NCI-H526 (cell line): Measurements from ENCODE around the gene IPO13.

Experiments used
- DNase-seq, 2 experiments: peaks; one replicate each; lab custom pipeline; 2025; lab: John Stamatoyannopoulos, UW

IPO13 gene, protein sequence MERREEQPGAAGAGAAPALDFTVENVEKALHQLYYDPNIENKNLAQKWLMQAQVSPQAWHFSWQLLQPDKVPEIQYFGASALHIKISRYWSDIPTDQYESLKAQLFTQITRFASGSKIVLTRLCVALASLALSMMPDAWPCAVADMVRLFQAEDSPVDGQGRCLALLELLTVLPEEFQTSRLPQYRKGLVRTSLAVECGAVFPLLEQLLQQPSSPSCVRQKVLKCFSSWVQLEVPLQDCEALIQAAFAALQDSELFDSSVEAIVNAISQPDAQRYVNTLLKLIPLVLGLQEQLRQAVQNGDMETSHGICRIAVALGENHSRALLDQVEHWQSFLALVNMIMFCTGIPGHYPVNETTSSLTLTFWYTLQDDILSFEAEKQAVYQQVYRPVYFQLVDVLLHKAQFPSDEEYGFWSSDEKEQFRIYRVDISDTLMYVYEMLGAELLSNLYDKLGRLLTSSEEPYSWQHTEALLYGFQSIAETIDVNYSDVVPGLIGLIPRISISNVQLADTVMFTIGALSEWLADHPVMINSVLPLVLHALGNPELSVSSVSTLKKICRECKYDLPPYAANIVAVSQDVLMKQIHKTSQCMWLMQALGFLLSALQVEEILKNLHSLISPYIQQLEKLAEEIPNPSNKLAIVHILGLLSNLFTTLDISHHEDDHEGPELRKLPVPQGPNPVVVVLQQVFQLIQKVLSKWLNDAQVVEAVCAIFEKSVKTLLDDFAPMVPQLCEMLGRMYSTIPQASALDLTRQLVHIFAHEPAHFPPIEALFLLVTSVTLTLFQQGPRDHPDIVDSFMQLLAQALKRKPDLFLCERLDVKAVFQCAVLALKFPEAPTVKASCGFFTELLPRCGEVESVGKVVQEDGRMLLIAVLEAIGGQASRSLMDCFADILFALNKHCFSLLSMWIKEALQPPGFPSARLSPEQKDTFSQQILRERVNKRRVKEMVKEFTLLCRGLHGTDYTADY

GRCh38 chr1:43946236-43947060 lies at the start of gene IPO13:
Gene IPO13, plus strand, starts transcription at chr1:43946950. Its CDS starts 651 bp downstream, at chr1:43947601.
- peak; percentile 94 to 99 for DNase-seq

DNA sequence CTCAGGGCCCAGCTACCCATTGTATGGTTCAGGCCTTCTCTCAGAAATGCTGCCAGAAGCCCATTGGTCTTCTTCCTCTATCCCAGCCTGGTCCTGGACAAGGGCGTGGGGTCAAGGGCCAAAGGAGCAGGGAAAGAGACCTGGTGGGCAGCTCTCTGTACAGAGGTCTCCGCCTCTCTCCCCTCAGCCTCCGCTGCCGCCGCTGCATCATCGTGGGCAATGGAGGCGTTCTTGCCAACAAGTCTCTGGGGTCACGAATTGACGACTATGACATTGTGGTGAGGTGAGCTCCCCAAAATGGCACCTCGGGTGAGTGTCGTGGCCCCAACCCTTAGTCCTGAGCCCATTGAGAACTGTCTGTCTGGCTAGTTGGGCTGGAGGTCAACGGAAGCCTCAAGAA lies 47.8 kb upstream of the IPO13 start:
- DNase-seq, result no peak

- DNase-seq, result no peak
Observed at GRCh38 chr1:43900386-43900785, 46.4 kb upstream of the IPO13 start.

- no peak for DNase-seq
Observed at GRCh38 chr1:43901196-43901961, 45.4 kb upstream of the IPO13 start.

DNA sequence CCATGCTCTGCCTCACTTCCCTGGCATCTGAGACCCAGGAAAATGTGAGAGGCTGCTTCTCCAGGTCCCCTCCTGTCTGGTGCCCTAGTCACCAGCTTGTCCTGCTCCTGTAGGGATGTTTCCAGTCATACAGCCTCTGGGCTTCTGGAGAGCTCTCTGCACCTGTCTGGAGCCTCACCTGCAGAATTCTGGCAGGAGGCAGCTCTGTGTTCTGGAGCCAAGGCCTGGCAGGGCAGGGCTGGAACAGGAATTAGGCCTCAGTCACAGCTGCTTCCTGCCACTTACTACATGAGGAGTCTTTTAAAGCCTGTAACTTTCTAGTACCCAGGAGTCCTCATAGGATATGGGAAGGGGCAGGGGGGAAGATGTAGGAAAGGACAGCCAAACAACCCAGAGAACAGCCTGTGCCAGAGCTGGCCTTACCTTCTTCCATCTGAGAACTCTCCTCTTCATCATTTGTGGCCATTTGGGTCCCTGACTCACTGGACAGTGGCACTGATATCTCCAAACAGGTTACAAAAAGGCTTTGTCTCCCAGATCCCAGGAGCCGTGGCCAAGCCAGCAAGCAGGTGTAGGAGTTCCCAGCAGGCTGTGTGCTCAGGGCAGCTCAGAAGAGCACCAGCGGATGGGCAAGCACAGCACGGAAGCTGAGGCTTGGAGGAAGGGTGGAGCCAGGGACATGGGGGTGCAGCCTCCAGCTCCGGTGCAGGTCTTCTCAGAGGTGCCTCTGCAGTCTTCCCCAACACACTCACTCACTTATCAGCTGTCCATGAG lies 44.5 kb upstream of the IPO13 start:
- peak in 1 of 2 experiments; percentile 29 for DNase-seq

DNA sequence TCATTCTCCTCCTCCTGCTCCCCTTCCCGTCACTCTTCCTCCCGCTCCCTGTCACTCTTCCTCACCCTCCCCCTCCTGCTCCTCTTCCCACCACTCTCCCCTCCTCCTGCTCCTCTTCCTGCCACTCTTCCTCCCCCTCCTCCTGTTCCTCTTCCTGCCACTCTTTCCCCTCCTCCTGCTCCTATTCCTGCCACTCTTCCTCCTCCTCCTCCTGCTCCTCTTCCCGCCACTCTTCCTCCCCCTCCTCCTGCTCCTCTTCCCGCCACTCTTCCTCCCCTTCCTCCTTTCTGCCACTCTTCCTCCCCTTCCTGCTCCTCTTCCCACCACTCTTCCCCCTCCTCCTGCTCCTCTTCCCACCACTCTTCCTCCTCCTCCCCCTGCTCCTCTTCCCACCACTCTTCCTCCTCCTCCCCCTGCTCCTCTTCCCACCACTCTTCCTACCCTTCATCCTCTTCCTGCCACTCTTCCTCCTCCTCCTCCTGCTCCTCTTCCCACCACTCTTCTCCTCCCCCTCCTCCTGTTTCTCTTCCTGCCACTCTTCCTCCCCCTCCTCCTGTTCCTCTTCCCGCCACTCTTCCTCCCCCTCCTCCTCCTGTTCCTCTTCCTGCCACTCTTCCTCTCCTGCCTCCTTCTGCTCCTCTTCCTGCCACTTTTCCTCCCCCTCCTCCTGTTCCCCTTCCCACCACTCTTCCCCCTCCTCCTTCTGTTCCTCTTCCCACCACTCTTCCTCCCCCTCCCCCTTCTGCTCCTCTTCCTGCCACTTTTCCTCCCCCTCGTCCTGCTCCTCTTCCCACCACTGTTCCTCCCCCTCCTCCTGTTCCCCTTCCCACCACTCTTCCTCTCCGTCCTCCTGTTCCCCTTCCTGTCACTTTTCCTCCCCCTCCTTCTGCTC lies 41.8 kb upstream of the IPO13 start:
- DNase-seq, result no peak

DNA sequence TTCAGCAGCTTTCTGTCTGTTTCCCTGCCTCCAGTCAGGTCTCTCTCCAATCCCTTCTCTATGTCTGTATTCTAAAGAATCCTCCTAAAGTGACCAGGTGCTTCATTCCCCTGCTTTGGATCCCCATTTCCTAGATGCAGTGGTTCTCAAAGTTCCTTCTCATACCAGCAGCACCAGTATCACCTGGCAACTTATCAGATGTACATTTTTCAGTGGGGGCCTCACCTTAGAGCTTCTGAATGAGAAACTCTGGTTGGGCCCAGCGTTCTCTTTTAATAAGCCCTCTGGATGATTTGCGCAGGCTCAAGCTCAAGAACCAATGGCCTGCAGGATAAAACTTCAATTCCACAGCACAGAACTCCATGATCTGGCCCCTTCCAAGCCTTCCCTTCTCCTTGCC lies 38.5 kb upstream of the IPO13 start:
- DNase-seq, result no peak

- no peak for DNase-seq
Observed at GRCh38 chr1:43908858-43909257, 37.9 kb upstream of the IPO13 start.

DNA sequence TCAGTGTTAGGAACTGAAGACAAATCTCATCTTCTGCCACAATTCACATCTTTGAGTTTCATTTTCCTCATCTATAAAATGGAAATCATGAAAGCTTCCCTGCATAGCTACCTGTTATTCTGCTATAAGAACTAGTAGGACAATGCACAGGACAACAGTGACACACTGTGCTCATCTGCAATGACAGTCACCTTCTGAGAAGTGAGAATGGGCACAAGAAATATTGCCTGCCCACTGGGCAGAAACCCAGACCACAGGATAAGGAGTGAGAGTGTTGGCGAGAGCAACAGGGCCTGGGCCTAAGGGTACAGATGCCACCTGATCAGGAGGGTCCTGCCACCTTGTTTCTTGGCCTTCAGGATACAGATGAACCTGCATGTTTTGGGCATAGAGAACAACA lies 36.4 kb upstream of the IPO13 start:
- DNase-seq, result no peak

- DNase-seq, result no peak
Observed at GRCh38 chr1:43912607-43913006, 34.1 kb upstream of the IPO13 start.

GRCh38 chr1:43913051-43913501 lies 33.7 kb upstream of the IPO13 start:
- DNase-seq, result no peak

- no peak for DNase-seq
Observed at GRCh38 chr1:43913666-43914360, 32.9 kb upstream of the IPO13 start.

GRCh38 chr1:43914576-43915525 lies 31.9 kb upstream of the IPO13 start:
- no peak for DNase-seq

DNA sequence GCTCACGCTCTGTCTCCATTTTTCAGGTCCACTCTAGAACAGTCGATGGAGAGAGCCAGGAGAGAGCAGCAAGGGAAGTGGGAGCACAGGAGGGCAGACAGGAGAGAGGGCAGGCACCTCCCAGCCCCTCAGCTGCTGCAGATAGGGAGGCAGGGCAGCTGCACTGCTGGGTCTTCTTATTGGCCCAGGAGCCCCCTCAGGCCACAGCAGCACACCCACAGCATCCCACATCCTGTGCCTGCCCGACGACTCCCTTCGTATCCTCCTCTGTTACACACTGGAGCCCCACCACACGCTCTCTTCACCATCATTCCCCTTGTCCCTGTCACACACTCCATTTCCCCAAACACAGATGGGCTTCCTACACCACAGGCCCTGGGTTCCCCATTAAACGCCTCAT lies 26.8 kb upstream of the IPO13 start:
- no peak for DNase-seq

DNA sequence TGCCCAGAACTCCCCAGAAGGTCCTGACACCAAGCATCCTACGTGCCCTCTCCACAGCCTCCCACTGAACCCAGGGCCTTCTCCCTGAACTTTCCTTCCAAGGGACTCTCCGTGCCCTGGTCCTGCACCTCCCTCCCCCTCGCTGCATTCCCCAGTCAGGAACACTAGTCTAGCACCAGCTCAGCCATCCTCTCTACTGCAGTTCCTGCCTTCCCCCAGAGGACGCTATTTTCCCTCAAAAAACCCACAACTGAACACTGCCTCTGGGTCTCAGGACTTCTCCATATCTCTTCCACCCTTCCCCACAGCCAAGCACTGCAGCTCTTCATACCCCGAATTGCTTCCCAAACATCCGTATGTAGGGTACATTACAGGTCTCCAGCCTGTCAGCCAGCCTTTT lies 25.7 kb upstream of the IPO13 start:
- DNase-seq, result no peak

DNA sequence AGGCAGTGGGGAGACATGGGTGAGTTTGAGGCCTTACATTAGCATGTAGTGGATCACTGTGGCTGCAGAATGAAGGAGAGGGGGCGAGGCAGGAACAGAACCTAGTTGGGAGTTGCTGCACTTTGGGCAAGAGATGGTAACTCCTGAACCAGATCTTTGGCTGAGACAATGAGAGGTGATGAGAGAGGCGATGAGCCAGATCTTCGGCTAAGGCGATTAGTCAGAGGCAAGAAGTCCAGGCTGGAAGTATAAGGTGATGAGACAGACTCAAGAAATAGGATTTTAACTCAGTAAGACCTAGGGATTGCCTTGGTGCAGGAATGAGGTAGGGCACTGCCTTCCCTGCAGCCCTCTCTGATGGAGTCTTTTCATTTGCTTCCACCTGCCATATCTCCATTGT lies 22.2 kb upstream of the IPO13 start:
- DNase-seq, result no peak

DNA sequence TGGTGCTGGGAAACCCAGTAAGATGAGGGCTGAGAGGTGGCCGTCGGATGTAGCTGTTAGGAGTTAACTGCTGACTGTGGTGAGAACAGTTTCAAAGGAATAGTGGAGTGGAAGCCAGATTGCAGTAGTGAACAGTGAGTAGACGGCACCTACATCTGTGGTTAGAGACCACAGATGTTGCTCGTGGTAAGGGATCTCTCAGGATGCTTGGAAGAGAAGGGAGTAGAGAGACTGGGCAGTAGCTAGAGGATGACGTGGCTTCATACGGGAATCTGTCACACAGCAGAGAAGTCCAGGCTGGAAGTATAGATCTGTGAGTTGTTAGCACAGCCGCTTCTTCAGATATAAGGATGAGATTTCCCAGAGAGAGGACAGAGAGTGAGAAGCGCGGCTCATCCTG lies 20.9 kb upstream of the IPO13 start:
- DNase-seq, result no peak
